ENCODE measurements around the gene AQP2.

- TF ChIP-seq CTCF (IDR thresholded peaks at IDR 0.05) (no peak), EP300 (IDR thresholded peaks at IDR 0.05; ENCODE audit: low read depth) (no peak), POLR2AphosphoS5 (IDR thresholded peaks at IDR 0.05) (no peak), POLR2A (IDR thresholded peaks at IDR 0.05) (no peak)
Observed at GRCh38 chr12:49966511-49967041, 16.0 kb downstream of the AQP2 start.
